ENCODE measurements around the gene PLA2G3. TPM values are rescaled to one million over a fixed set of nuclear protein-coding genes. Genes with fewer than 3 reads are reported as not detected.
"Not testable (repeated sequence)": the region's sequence is repeated elsewhere in the genome, so short reads cannot be mapped to it uniquely, and the experiment has no call there.

PLA2G3 gene
- total RNA-seq, 1 donor: under 0.01 TPM

DNA sequence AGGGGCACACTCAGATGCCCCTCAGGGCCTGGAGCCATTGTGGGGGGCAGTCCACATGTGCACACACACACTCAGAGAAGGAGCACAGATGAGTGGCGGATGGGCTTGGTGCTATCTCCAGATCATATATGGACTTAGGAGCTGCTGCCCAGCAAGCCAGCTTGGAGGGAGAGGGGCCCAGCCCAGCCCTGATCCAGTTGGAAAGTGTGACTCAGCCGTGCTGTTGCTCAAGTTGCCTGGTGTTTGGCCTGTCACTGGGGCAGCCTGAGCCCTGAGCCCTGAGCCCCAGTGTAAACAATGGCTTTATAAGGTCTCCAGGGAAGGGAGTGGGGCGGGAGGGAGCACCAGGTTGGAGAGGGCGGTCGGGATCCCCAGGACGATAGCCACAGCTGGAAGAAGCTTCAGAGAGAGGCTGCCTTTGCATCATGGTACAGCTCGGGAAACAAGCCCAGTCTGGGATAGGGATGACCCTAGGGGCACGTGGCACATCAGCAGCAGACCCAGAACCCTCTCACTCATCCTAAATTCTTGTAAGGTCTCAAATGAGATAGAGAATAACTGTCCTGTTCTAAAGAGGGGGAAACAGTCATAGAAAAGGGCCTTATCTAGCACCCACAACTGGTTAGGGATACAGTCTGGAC, 37.7 kb downstream of the PLA2G3 start:
- DNase-seq (ENCODE audit: low read depth in 2 of 3, low spot score in 2 of 3): no peak

DNA sequence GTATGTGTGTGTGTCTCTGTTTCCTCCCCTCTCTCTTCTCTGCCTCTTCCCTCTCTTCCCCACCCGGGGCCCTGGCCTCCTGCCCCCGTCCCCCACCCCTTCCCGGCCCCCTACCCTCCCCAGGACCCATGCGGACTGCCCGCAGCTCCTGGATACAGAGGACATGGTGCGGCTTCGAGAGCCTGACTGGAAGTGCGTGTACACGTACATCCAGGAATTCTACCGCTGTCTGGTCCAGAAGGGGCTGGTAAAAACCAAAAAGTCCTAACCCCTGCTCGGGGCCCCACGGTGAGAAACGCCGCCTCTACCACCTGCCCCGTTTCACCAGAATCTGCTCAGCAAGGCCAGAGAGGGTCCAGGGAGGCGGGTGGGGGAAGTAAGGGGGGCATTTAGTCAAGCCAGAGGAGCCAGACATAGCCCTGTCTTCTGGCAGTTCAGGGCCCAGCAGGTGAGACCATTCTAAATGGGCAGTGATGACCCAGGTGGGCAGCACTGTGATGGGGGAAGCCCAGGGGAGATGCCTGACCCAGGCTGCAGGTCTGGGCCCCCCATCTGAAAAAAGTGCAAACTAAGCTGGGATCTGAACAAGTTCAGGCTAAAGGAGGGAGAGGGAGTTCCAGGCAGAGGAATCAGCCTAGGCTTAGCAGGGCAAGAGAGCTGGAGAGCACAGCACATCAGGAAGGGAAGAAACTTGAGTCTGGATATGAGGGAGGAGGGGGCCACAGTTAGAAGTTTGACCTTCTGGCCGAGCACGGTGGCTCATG, 39.4 kb downstream of the PLA2G3 start:
- no peak for DNase-seq (ENCODE audit: low read depth in 2 of 3, low spot score in 2 of 3)

DNA sequence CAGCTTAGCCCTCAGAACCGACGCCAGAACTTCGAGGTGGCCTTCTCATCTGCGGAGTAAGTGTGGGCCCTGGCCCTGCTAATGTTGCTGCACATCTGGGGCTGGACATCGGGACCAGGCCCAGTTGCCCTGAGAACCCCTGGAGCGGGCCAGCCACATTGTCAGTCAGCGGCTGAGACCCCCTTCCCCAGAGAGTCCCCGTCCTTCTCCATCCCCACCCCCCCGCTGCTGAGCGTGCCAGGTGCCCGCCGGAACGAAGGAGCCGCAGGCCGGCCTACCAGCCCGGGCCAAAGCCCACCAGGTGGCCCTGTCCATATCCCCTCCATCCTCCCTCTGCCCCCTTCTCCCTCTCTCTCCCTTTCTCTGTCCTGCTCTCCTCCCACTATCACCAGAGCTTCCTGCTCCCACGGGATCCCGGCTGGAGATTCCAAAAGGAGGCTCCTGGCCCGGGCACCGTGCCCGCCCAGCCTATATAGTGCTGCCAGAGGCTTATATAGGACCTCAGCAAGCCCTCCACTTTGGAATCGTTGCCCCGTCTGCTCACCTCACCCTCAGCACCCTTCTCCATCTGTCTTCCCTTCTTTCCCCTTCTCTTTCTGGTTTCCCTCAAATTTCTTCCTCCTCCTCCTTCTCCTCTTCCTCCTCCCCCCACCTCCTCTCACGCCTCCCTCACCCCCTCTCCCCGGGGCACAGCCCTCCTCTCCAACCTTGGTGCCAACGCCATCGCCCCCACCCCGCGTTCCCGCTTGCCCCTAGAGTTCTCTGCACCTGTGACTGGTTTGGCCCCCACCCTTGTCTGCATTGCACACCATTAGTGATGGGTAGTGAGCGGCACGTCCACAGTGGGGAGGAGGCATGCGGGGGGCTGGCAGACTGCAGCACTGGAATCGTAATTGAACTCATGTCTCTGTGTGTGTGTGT, 40.2 kb downstream of the PLA2G3 start:
- no peak for DNase-seq (ENCODE audit: low read depth in 2 of 3, low spot score in 2 of 3)

DNA sequence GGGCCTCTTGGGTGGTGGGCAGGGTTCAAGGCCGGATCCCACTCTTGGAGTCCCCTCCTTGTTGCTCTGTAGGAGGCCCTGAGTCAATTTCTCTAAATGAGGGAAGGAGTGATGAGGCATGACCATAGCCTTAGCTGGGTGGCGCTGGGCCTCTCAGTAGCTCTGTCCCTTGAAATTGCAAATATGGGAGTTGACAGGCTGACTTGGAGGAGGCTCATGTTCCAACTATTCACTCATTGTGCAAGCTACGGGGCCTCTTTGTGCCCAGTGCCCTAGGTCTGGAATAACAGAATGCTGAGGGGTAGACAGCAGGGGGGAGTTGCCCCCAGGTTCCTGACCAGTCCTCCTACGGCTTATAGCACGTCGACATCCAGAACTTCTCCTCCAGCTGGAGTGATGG, 40.9 kb downstream of the PLA2G3 start:
- DNase-seq (ENCODE audit: low read depth in 2 of 3, low spot score in 2 of 3): no peak

DNA sequence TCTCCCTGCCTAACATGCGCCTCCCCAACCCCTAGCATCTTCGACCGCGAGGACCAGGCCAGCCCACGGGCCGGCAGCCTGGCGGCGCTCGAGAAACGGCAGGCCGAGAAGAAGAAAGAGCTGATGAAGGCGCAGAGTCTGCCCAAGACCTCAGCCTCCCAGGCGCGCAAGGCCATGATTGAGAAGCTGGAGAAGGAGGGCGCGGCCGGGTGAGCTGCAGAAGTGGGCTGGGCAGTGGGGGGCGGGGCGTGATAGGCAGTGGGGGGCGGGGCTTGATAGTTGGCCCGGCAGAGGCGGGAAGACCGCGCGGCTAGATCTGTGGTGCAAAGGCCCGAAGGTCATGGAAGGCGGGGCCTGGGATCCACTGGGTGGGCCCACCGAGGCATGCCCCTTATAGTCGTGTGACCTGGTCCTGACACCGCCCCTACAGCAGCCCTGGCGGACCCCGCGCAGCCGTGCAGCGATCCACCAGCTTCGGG, 41.6 kb downstream of the PLA2G3 start:
- no peak for DNase-seq (ENCODE audit: low read depth in 2 of 3, low spot score in 2 of 3)

DNA sequence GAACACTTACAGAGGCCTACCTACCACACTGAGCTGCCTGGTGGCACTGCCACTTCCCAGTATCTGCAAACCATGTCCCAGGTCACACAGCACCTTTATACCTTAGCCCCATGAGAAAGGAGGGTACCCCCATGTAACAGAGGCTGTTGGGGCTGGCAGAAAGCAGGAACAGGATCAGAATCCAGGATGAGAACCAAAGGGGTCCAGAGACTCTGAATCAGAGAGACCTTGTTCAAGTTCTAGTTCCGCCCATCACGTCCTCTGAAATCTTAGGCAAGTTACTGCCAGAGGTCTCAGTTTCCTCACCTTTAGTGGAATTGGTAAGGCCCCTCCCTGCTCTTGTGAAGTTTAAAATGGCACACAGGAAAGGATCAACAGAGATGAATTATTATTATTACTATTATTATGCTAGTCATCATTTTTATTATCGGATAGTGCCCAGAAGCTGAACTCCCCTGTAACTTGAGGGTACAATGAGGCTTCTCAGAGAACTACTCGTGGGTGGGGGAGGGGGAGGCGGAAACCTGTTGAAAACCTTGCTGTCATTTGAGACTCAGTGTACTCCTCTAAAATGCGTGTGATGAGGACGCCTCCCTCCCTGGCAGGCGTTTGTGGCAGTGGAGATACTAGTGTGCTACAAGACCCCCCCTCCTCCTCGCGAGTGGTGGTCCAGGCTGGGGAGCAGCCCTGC, 42.2 kb downstream of the PLA2G3 start:
- DNase-seq (ENCODE audit: low read depth in 2 of 3, low spot score in 2 of 3): no peak

DNA sequence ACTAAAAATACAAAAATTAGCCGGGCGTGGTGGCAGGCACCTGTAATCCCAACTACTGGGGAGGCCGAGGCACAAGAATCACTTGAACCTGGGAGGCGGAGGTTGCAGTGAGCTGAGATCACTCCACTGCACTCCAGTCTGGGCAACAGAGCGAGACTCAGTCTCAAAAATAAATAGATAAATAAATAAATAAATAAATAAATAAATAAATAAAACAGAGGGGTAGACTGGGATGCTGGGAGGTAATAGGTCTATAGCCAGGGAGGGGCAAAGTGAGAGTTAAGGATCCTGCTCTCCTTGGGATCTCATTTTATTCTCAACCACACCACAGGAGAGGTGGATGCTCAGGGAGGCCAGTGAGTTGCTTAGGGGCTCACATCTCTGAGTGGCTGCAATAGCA, 42.8 kb downstream of the PLA2G3 start:
- not testable (repeated sequence) for DNase-seq (ENCODE audit: low read depth in 2 of 3, low spot score in 2 of 3)

DNA sequence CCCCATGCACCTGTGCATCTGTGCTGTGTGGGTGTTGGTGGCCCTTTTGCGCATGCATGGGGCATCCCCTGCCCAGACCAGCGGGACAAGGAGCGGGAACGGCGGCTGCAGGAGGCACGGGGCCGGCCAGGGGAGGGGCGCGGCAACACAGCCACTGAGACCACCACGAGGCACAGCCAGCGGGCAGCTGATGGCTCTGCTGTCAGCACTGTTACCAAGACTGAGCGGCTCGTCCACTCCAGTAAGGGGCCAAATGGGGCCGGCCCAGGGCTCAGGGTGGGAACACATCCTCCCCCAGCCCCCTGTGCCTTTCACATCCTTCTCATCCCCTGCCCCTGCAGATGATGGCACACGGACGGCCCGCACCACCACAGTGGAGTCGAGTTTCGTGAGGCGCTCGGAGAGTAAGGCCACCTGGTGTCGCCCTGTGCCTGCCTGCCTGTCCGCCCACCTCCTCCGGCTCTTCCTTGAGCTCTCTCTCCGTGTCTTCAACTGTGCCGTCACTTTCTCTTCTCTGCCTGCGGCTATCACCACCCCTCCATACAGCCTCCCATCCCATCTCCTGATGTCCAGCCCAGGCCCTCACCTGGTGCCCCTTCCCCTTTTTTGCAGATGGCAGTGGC, 43.5 kb downstream of the PLA2G3 start:
- DNase-seq (ENCODE audit: low read depth in 2 of 3, low spot score in 2 of 3): no peak

DNA sequence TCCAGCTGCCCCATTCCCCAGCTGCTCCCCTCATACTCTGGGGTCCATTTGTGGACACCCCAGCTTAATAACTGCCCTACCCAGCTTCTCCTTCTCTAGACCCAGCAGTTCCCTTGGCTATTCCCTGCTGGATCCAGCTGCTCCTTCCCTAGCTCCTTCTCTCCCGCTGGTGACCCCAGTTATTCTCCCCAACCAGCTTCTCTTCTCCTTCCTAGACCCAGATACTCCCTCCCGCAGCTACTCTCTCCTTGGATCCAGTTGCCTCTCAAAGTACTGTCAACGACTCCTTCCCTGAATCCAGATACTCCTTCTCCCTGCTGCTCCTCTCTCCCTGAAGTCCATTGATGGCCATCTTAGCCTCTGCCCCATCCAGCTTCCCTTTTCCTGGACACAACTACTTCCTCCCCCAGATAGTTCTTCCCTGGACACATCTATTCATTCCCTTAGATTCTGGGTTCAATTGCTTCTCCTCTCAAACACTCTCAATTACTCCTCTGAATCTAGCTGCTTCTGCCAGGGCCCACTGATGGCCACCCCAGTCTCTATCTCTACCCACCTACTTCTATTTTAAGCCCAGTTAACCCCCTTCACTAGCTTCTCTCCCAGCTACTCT, 44.6 kb downstream of the PLA2G3 start:
- DNase-seq (ENCODE audit: low read depth in 2 of 3, low spot score in 2 of 3): no peak

DNA sequence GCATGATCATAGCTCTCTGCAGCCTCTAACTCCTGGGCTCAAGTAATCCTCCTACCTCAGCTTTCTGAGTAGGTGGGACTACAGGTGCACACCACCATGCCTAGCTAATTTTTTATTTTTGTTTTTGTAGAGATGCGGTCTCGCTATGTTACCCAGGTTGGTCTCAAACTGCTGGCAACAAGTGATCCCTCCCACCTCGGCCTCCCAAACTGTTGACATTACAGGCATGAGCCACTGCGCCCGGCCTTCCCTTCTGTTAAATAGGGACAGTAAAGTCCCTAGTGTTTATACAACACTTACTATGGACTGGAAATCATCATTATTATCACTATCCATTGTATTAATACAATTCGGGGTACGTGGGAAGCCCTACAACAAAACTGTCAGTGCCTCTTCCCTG, 45.6 kb downstream of the PLA2G3 start:
- no peak for DNase-seq (ENCODE audit: low read depth in 2 of 3, low spot score in 2 of 3)

DNA sequence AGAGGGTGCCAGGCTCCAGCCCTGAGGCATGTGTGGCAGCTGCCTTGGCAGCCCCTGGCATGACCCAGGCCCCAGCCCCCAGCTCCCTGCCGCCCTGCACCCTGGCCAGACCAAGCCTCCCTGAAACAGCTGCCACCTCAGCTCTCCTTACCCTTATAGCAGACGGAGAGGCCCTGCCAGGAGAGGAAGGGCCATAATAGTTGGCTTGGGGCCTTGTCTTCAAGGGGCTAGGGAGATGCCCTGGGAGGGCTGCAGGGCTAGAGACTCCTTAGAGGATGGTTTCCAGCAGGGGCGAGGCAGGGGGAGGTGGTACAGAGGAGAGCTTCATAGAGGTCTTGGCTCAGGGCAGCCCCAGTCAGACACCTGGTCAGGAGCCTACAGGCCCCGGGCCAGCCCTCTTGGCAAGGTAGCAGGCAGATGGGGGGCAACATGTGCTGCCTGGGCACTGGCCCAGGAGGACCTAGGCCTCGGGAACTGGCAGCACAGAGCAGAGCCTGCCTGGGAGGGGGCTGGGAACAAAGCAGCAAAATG, 46.2 kb downstream of the PLA2G3 start:
- DNase-seq (ENCODE audit: low read depth in 2 of 3, low spot score in 2 of 3): no peak

DNA sequence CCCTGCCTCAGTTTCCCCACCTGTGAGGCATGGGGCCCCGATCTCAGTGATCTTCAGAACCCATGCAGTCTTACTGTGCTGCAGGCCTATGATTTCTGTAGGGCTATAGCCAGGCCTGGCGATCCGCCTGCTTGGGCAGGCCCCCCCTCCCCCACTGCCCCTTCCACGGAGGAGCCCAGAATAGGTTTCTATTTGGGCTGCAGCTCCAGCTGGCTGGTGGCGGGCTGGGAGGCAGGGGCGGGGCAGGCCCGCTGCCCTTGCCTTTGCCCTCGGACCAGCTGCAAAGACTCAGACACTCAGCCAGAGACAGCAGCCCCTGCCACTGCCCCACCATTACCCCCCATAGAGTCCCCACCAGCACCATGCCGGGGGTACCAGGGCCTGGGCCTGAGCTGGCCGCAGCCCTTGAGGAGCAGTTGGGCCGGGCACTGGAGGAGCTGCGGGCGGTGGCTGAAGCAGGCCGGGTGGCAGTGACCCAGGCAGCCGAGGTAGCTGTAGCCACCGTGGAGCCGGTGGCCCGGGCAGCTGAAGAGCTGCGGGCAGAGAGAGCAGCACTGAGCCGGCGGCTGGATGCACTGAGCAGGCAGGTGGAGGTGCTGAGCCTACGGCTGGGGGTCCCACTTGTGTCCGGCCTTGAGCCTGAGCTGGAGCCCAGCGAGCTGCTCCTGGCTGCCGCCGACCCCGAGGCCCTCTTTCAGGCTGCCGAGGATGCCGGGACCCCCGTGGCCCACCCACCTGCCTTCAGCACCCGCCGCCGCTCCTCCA, 47.0 kb downstream of the PLA2G3 start:
- DNase-seq (ENCODE audit: low read depth in 2 of 3, low spot score in 2 of 3): no peak

DNA sequence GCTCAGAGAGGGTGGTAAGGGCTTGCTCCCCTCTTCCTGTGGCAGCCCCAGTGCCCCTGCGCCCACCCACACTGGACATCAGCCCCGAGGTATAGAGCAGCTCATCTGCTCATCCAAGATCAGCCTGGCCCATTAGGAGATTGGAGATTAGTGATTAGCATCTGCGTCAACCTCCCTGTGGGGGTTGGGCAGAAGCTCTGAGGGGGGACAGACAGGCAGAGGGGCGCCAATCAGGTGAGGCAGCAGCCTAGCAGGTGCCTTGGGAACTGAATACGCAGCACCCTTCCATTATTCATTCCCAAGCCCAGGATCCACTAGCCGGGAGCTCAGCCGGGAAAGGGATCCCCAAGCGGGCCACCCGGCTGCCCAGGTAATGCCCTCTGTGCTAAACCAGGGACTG, 48.1 kb downstream of the PLA2G3 start:
- DNase-seq (ENCODE audit: low read depth in 2 of 3, low spot score in 2 of 3): no peak

DNA sequence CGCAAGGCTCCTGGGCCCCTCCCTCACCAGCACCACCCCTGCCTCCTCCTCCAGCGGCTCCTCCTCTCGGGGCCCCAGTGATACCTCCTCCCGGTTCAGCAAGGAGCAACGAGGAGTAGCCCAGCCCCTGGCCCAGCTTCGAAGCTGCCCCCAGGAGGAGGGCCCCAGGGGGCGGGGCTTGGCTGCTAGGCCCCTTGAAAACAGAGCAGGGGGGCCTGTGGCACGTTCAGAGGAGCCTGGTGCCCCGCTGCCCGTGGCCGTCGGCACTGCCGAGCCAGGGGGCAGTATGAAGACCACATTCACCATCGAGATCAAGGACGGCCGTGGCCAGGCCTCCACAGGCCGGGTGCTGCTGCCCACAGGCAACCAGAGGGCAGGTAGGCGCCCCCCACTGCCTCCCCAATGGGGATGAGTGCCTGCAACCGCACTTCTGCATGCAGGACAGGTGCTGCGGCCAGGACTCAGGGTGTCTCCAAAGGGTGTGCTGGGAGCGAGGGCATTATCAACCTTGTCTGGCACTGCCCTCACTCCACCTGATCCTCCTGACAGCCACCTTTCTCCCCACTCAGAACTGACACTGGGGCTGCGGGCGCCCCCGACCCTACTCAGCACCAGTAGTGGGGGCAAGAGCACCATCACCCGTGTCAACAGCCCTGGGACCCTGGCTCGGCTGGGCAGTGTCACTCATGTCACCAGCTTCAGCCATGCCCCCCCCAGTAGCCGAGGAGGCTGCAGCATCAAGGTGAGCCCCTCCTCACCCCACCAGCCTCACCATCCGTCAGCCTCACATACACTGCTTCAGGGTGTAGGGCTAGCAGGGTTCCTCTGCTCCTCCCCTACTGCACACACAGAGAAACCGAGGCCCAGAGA, 49.0 kb downstream of the PLA2G3 start:
- DNase-seq (ENCODE audit: low read depth in 2 of 3, low spot score in 2 of 3): no peak

DNA sequence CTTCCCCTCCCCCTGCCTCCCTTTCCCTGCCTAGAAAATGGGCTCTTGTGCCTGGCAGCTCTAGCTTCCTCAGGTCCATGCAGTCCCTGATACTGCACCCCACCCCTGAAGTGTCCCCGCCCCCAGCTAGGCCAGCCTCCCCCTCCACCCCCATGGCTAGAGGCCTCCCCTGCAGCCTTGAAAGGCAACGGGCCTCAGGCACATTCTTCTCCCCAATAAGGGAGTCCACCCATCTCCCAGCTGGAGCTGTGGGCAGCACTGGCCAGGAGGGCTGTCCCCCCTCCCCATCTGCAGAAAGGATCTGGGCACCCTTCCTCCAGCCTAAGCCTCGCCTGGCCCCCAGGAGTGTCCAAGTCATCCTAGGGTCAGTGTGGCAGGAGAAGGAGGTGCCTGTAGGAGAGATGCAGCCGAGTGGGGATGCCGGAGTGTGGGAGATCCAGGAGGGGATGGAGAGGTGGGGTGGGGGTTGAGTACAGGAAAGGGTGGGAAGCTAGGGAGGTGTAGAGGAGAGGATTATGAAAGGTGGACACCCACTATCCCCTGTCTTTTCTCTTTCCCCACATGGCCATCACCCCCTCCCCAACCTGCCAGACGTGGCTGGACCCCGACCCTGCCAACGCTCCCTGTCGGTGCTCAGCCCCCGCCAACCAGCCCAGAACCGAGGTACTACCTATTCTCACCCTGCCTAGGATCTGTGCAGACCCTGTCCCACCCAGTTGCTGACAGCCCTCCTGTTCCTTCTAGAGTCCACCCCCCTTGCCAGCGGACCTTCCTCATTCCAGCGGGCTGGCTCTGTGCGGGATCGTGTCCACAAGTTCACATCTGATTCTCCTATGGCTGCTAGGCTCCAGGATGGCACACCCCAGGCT, 49.9 kb downstream of the PLA2G3 start:
- no peak for DNase-seq (ENCODE audit: low read depth in 2 of 3, low spot score in 2 of 3)

DNA sequence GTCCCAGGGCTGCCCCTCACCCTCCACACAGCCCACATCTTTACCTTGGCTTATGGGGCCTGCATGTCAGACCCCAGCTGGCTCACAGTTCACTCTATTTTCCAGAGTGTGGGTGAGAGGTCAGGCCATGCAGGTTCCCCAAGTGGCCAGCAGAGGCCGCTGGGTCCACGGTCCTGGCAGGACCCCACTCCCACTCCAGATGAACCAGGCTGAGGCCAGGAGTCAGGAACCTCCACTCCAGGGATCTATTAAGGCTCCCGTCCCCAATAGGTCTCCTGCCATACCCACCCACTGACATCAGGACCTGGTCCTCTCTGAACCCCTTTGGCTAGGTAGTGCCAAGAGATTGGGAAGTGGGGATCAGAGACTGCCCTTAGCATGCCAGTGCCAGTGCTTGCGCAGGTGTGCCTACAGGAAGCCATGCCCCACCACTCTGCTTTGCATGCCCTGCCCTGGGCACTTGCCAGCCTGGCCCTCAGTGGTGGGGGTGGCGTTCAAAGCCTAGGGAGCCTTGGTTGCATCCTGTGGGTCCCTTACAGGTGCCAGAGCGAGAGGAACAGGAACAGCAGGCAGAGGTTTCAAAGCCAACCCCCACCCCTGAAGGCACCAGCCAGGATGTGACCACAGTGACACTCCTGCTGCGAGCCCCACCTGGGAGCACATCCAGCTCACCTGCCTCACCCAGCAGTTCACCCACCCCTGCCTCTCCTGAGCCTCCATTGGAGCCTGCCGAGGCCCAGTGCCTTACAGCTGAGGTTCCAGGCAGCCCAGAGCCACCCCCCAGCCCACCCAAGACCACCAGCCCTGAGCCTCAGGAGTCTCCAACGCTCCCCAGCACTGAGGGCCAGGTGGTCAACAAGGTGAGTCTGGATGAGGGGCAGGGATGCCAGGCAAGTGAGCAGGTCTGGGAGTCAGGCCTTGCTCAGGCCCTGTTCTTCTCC, 50.9 kb downstream of the PLA2G3 start:
- peak in 2 of 3 donors; percentile 31 to 51 for DNase-seq (ENCODE audit: low read depth in 2 of 3, low spot score in 2 of 3)
